HG03378 (cell line): ENCODE data around the gene TCERG1L.

Experiments used
- ATAC-seq: cut with Tn5 transposase; IDR thresholded peaks from one replicate; pipeline ENCODE4 v1.9.1; 2021; ENCODE audit warnings: mild to moderate bottlenecking, moderate library complexity; ENCODE audit not compliant: unreplicated experiment

The TCERG1L gene

GRCh38 chr10:131231323-131231964 lies 80.1 kb downstream of the TCERG1L start:
- ATAC-seq, result no peak

- no peak for ATAC-seq
These were observed 80.7 kb downstream of the TCERG1L start for GRCh38 chr10:131230641-131231322.

- no peak for ATAC-seq
These were observed 81.4 kb downstream of the TCERG1L start for GRCh38 chr10:131230166-131230565.

- no peak for ATAC-seq
These were observed 84.3 kb downstream of the TCERG1L start for GRCh38 chr10:131227163-131227740.

GRCh38 chr10:131226446-131227162 lies 84.9 kb downstream of the TCERG1L start:
- no peak for ATAC-seq

GRCh38 chr10:131224106-131224505 lies 87.4 kb downstream of the TCERG1L start:
- no peak for ATAC-seq

- no peak for ATAC-seq
These were observed 88.1 kb downstream of the TCERG1L start for GRCh38 chr10:131223422-131223821.

- no peak for ATAC-seq
These were observed 88.5 kb downstream of the TCERG1L start for GRCh38 chr10:131222986-131223385.

- no peak for ATAC-seq
These were observed 89.8 kb downstream of the TCERG1L start for GRCh38 chr10:131221632-131222277.

- no peak for ATAC-seq
These were observed 90.8 kb downstream of the TCERG1L start for GRCh38 chr10:131220601-131221171.

- no peak for ATAC-seq
These were observed 91.5 kb downstream of the TCERG1L start for GRCh38 chr10:131219955-131220489.

- ATAC-seq, result no peak
These were observed 92.0 kb downstream of the TCERG1L start for GRCh38 chr10:131219584-131219886.

GRCh38 chr10:131218811-131219583 lies 92.5 kb downstream of the TCERG1L start:
- no peak for ATAC-seq

GRCh38 chr10:131216681-131217230 lies 94.8 kb downstream of the TCERG1L start:
- no peak for ATAC-seq

GRCh38 chr10:131215776-131216175 lies 95.7 kb downstream of the TCERG1L start:
- no peak for ATAC-seq

GRCh38 chr10:131214521-131215244 lies 96.8 kb downstream of the TCERG1L start:
- ATAC-seq, result no peak

- ATAC-seq, result no peak
These were observed 97.6 kb downstream of the TCERG1L start for GRCh38 chr10:131213741-131214505.

GRCh38 chr10:131212763-131213325 lies 98.7 kb downstream of the TCERG1L start:
- no peak for ATAC-seq
